Activated CD8-positive, alpha-beta T cell treated with anti-CD3 and anti-CD28 coated beads, Interleukin-2, amount 10 ng/mL, durations not matched to agents 7 days and 5 days (primary cell): Measurements from ENCODE around the gene TMEM132A. TPM values are rescaled to one million over a fixed set of nuclear protein-coding genes. Genes with fewer than 3 reads are reported as not detected.

Experiments used
- ATAC-seq: fragments of 150-1000 bp; cut with Tn5 transposase; one replicate; pipeline ENCODE4 v1.10.0; 2021; ENCODE audit warnings: moderate library complexity
- CTCF ChIA-PET: fragments of 350-600 bp; sonication (Branson Sonifier 250); formaldehyde crosslinking; loops from one replicate; lab custom pipeline; 2021; ENCODE audit warnings: antibody characterized with exemption; lab: Charles Lee
- POLR2A ChIA-PET: fragments of 350-600 bp; sonication (Branson Sonifier 250); formaldehyde crosslinking; loops from one replicate; lab custom pipeline; 2021; ENCODE audit warnings: antibody characterized with exemption; lab: Charles Lee
- DNase-seq: peaks from one replicate; pipeline ENCODE4 v3.0.0-alpha.2; 2020
- H3K27ac Mint-ChIP-seq: one replicate; pipeline ENCODE4 v1.8.0; 2021; ENCODE audit warnings: mild to moderate bottlenecking, mixed read lengths
- H3K27me3 Mint-ChIP-seq: one replicate; pipeline ENCODE4 v1.8.0; 2021; ENCODE audit warnings: low read depth, mixed read lengths
- H3K36me3 Mint-ChIP-seq: one replicate; pipeline ENCODE4 v1.8.0; 2021; ENCODE audit warnings: low read depth, mixed read lengths
- H3K4me1 Mint-ChIP-seq: one replicate; pipeline ENCODE4 v1.8.0; 2021; ENCODE audit warnings: low read depth, mixed read lengths
- H3K4me3 Mint-ChIP-seq: one replicate; pipeline ENCODE4 v1.8.0; 2021; ENCODE audit warnings: mild to moderate bottlenecking, mixed read lengths
- H3K9me3 Mint-ChIP-seq: one replicate; pipeline ENCODE4 v1.8.0; 2022; ENCODE audit warnings: mixed read lengths; ENCODE audit not compliant: insufficient read depth
- total RNA-seq, 2 experiments: library from RNA; stranded (reverse); gene quantifications; one replicate each; pipeline ENCODE4 v1.2.3, GENCODE V29; 2021

Gene TMEM132A
- total RNA-seq, 2 experiments from 2014 or later, result 0.37 to 0.47 TPM

DNA sequence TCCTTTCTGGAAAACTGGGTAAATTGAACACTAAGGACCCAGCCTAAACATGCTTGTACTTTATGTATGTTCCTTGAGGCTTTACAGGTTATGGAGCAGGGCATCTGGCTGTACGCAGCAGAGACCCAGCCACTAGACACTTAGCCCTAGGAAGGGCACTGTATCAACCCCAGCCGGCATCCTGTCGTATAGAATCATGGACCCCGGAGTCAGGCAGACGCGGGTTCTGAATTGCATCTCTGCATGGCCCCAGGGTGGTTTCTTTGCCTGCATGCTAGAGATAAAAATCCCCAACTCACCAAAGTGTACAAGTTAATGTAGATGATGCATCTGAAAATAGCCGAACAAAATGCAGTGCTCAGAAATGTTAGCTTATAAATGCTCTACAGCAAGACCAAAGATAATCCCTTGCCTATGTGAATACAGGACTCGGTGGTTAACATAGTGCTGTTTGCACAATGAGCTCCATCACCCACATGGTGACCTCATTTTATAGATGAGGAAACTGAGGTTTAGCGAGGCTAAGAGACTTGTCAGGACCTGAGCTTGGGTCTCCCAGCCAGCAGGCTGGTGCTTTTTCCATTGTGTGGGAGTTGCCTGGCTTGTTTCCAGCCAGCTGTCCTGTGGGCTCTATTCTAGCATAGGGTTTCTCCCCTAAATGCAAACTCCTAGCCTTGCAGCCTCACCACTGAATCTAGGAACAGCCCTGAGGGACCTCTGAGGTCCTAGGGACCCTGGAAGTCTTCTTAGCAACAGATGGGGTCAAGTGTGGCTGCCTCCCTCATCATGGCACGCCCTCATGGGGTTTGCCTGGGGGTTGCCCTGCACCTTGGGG, 54.5 kb downstream of the TMEM132A start:
- ChIA-PET CTCF (interaction anchor here (0.8 to 4.0 kb wide), 11 partner anchors 8 to 151 kb away, joined by 3 to 22 read pairs (median 3); partner anchors contain the start of genes CD5 and TMEM109), POLR2A (interaction anchor here (0.8 to 2.7 kb wide), 4 partner anchors 8 to 63 kb away, joined by 3 to 8 read pairs (median 4); no protein-coding TSS in a partner anchor)
- ATAC-seq (peak; percentile 68), DNase-seq (peak; percentile 65)
- peak overlapping the region; percentile 94 for H3K27ac Mint-ChIP-seq
- peak overlapping the region; percentile 63 for H3K4me3 Mint-ChIP-seq
- H3K36me3 Mint-ChIP-seq, result peaks cover 80% of the 10 kb centered on the region
- H3K9me3 Mint-ChIP-seq, result no peaks in the 10 kb centered on the region
- no peaks in the 10 kb centered on the region for H3K27me3 Mint-ChIP-seq
- H3K4me1 Mint-ChIP-seq, result peaks cover 89% of the 10 kb centered on the region

DNA sequence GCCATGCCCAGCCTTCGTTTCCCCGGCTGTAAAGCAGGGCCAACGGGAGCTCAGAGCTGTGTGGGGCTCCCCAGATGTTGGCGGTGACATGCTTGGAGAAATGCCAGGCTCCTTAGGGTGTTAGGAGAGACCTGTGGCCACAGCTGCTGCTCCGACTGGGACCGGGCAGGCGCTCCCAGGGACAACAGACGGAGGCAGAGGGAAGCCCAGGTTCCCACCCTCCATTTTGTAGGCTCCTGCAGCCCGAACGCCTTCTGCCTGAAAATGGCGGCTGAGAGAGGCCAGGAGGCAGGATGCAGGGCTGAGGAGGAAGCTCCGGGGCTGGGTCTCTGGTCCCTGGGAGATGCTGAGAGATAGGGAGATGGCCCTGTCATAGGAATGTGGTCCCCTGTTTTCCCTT, 57.3 kb downstream of the TMEM132A start:
- CTCF ChIA-PET, result interaction anchor here (0.8 to 1.0 kb wide), 2 partner anchors 44 to 63 kb away, joined by 3 read pairs; no protein-coding TSS in a partner anchor
- peak overlapping the region; percentile 82 for H3K27ac Mint-ChIP-seq
- H3K4me3 Mint-ChIP-seq, result peak overlapping the region; percentile 50
- no peak for DNase-seq
- H3K27me3 Mint-ChIP-seq, result no peaks in the 10 kb centered on the region
- peaks cover 82% of the 10 kb centered on the region for H3K36me3 Mint-ChIP-seq
- no peak for ATAC-seq
- POLR2A ChIA-PET, result interaction anchor here (0.6 to 2.5 kb wide), 4 partner anchors 10 to 120 kb away, joined by 3 to 6 read pairs (median 4); partner anchors contain the start of gene CD6
- H3K9me3 Mint-ChIP-seq, result no peaks in the 10 kb centered on the region
- H3K4me1 Mint-ChIP-seq, result peaks cover 95% of the 10 kb centered on the region

- POLR2A ChIA-PET, result interaction anchor here (0.7 to 2.5 kb wide), 5 partner anchors 11 to 121 kb away, joined by 3 to 6 read pairs (median 4); partner anchors contain the start of genes CD5 and CD6
- CTCF ChIA-PET, result interaction anchor here (0.8 to 1.3 kb wide), 4 partner anchors 44 to 132 kb away, joined by 3 to 4 read pairs (median 3); no protein-coding TSS in a partner anchor
- H3K27me3 Mint-ChIP-seq, result no peaks in the 10 kb centered on the region
- peaks cover 96% of the 10 kb centered on the region for H3K4me1 Mint-ChIP-seq
- peak; percentile 4 for ATAC-seq
- H3K9me3 Mint-ChIP-seq, result no peaks in the 10 kb centered on the region
- H3K4me3 Mint-ChIP-seq, result peak overlapping the region; percentile 67
- peak overlapping the region; percentile 90 for H3K27ac Mint-ChIP-seq
- H3K36me3 Mint-ChIP-seq, result peaks cover 78% of the 10 kb centered on the region
- peak; percentile 60 for DNase-seq
Measured at GRCh38 chr11:60982184-60982583, 57.9 kb downstream of the TMEM132A start.

DNA sequence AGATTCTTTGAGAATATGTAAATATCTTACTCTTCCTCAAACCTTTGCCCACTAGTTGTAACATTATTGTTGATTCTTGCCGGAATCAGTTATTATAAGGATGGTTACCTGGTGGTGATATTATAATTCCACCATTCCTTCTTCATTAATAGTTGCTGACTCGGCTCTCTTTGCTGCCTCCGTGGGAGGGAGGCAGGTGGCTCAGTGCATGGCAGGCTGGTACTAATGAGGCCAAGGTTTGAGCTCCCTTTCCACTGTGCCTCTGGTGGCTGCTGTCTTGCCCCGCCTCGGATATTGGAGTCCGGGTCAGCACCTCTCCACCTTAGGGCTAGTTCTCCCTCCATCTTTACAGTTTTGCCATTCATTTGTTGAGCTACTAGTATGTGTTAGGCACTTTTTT, 59.9 kb downstream of the TMEM132A start:
- Mint-ChIP-seq H3K27ac (peak overlapping the region; percentile 92), H3K4me3 (peak overlapping the region; percentile 67), H3K36me3 (peaks cover 78% of the 10 kb centered on the region), H3K27me3 (no peaks in the 10 kb centered on the region), H3K4me1 (peaks cover 96% of the 10 kb centered on the region), H3K9me3 (no peaks in the 10 kb centered on the region)
- ChIA-PET CTCF (interaction anchor here (1.1 to 2.4 kb wide), 3 partner anchors 16 to 69 kb away, joined by 3 to 8 read pairs (median 4); no protein-coding TSS in a partner anchor), POLR2A (interaction anchor here (0.9 to 1.2 kb wide), 3 partner anchors 42 to 69 kb away, joined by 3 to 6 read pairs (median 5); no protein-coding TSS in a partner anchor)
- no peak for ATAC-seq
- DNase-seq, result no peak

DNA sequence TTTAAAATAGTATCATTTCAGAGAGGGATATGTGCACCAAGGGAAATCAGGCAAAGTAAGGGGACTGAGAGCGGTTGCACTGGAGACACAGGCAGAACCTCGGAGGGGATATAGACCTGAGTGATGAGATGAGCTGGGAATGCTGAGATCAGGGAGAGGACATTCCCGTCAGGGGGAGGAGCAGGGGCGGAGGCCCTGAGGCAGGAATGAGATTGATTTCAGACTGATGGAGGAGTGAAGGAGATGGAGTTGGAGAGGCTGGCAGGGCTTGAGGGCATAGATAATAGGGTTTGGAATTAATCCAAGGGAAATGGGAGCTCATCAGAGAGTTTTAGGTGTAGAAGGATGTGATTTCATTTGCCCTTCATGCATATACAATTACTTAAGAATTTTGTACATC, 60.4 kb downstream of the TMEM132A start:
- ChIA-PET CTCF (interaction anchor here (1.1 to 2.4 kb wide), 4 partner anchors 17 to 96 kb away, joined by 3 to 8 read pairs (median 6); no protein-coding TSS in a partner anchor), POLR2A (interaction anchor here (0.9 to 1.7 kb wide), 5 partner anchors 20 to 69 kb away, joined by 3 to 6 read pairs (median 5); no protein-coding TSS in a partner anchor)
- Mint-ChIP-seq H3K27me3 (no peaks in the 10 kb centered on the region), H3K36me3 (peaks cover 82% of the 10 kb centered on the region), H3K27ac (peak overlapping the region; percentile 92), H3K4me3 (peak overlapping the region; percentile 67), H3K4me1 (peaks cover 96% of the 10 kb centered on the region), H3K9me3 (no peaks in the 10 kb centered on the region)
- ATAC-seq (no peak), DNase-seq (no peak)

DNA sequence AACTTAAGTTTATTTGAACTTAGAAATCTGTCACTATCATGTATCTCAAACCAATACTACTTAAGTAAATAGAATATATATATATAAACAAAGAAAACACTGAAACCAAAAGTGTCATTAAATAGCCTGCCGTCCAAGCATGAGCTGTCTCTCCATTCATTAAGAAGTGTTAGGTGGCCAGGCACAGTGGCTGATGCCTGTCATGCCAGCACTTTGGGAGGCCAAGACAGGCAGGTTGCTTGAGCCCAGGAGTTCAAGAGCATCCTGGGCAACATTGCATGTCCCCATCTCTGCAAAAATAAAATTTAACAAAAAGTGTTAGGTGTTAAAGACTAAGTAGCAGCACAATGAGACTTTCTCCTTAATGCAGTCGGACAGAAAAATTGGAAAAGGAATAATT, 61.2 kb downstream of the TMEM132A start:
- peak overlapping the region; percentile 73 for H3K4me3 Mint-ChIP-seq
- ChIA-PET CTCF (interaction anchor here (1.3 to 2.4 kb wide), 6 partner anchors 19 to 126 kb away, joined by 4 to 9 read pairs (median 6); no protein-coding TSS in a partner anchor), POLR2A (interaction anchor here (0.9 to 1.7 kb wide), 6 partner anchors 19 to 95 kb away, joined by 3 to 7 read pairs (median 4); no protein-coding TSS in a partner anchor)
- no peaks in the 10 kb centered on the region for H3K9me3 Mint-ChIP-seq
- H3K4me1 Mint-ChIP-seq, result peaks cover 93% of the 10 kb centered on the region
- H3K27ac Mint-ChIP-seq, result peak overlapping the region; percentile 92
- H3K27me3 Mint-ChIP-seq, result no peaks in the 10 kb centered on the region
- ATAC-seq, result no peak
- DNase-seq, result no peak
- H3K36me3 Mint-ChIP-seq, result peaks cover 81% of the 10 kb centered on the region

DNA sequence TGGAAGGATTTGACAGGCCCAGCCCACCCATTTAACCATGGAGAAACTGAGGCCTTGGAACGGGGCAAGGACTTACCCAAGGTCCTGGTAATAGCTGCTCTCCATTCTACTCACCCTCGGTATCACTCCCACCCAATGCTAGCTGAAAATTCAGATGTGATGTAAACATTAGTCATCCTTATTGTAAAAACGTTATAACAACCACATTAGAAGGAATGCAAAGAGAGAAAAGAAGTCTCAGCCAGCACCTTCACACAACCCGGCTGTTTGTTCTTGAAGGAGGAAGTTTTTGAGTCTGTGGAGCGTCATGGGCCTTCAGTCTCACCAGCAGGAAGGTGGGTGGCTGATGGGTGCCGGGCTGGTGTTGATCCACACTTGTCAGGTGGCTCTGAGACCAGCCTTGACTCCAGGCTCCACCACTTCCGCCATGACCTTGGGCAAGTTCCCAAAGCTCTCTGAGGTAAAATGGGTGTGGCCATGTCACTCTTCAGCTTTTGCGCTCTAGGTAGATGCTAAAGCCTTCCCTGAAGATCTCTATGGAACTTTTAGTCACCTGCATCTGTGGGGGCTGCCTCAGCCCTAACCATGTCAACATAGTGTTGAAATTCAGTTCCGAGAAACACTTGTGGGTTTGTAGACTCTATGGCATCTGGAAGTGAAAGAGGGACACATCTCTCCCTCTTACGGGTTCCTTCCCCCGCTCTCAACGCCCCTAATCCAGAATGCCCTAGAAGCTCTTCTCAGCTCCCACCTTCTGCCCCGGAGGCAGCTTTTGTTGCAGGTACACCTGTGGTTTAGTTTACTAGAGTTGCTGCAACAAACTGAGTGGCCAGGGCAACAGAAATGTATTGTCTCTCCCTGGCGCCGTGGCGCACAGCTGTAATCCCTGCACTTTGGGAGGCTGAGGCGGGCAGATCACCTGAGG, 62.0 kb downstream of the TMEM132A start:
- peak; percentile 84 for ATAC-seq
- H3K27me3 Mint-ChIP-seq, result no peaks in the 10 kb centered on the region
- peak overlapping the region; percentile 73 for H3K4me3 Mint-ChIP-seq
- CTCF ChIA-PET, result interaction anchor here (0.9 to 2.4 kb wide), 10 partner anchors 7 to 125 kb away, joined by 3 to 9 read pairs (median 4); no protein-coding TSS in a partner anchor
- H3K4me1 Mint-ChIP-seq, result peaks cover 90% of the 10 kb centered on the region
- H3K27ac Mint-ChIP-seq, result peak overlapping the region; percentile 92
- POLR2A ChIA-PET, result interaction anchor here (0.6 to 1.7 kb wide), 17 partner anchors 7 to 149 kb away, joined by 3 to 7 read pairs (median 3); no protein-coding TSS in a partner anchor
- DNase-seq, result peak; percentile 92
- peaks cover 80% of the 10 kb centered on the region for H3K36me3 Mint-ChIP-seq
- no peaks in the 10 kb centered on the region for H3K9me3 Mint-ChIP-seq

Other genes with a start within 250 kb of the TMEM132A start
- not detected for gene MS4A8, start 224.8 kb upstream of the TMEM132A start, total RNA-seq
- gene MS4A18, start 199.7 kb upstream of the TMEM132A start, total RNA-seq, result not detected
- gene MS4A15, start 167.6 kb upstream of the TMEM132A start, total RNA-seq, result not detected
- not detected for gene MS4A10, start 139.1 kb upstream of the TMEM132A start, total RNA-seq
- 10 to 100 TPM; 34.2 to 36.0 TPM for gene CCDC86, start 82.3 kb upstream of the TMEM132A start, total RNA-seq
- 1 to 10 TPM; 3.3 to 3.4 TPM for gene PTGDR2, start 68.5 kb upstream of the TMEM132A start, total RNA-seq
- gene ZP1, start 56.9 kb upstream of the TMEM132A start, total RNA-seq, result under 1 TPM in 1 of 2 experiments, not detected in 1; 0.34 TPM
- 100 to 1,000 TPM; 161 TPM for gene PRPF19, start 17.9 kb upstream of the TMEM132A start, total RNA-seq
- gene TMEM109, start 10.3 kb upstream of the TMEM132A start, total RNA-seq, result 100 to 1,000 TPM; 136 to 139 TPM
- gene SLC15A3, start 27.7 kb downstream of the TMEM132A start, total RNA-seq, result 1 to 10 TPM; 2.0 to 2.2 TPM
- 100 to 1,000 TPM; 214 to 222 TPM for gene CD6, start 47.2 kb downstream of the TMEM132A start, total RNA-seq
- 100 to 1,000 TPM; 252 to 274 TPM for gene CD5, start 178.0 kb downstream of the TMEM132A start, total RNA-seq
- 1 to 10 TPM; 3.4 to 3.8 TPM for gene VPS37C, start 237.0 kb downstream of the TMEM132A start, total RNA-seq